Heart left ventricle (tissue), 13 donors: ENCODE results near the gene PLCB4.

Experiments
- CTCF ChIP-seq, 12 donors: fragments of 200-600 bp; sonication (generic) in 4 of 12; IDR thresholded peaks; one replicate each; pipeline versions ENCODE4 v1.5.0 to v1.8.0; 2018 to 2022; ENCODE audit warnings: antibody characterized with exemption in 12 of 12, mild to moderate bottlenecking in 5 of 12
- POLR2A ChIP-seq, 2 donors: fragments of 450-650 bp; IDR thresholded peaks; one replicate each; pipeline ENCODE4 v1.6.1; 2017; ENCODE audit warnings: antibody characterized with exemption in 2 of 2, mild to moderate bottlenecking in 2 of 2, moderate library complexity in 2 of 2
- donor health status: ischemic (EF 13 %, LVEDD 7.1; RV severe dilation, severe dysfunction).
- donor health status: DM: no; HTN: yes; CAD: no.
- donor health status: DM: no; HTN: no; CAD: no.
- donor health status: ischemic (EF 25% LVEDD 6.9; RV normal size, moderate dysfunction).
- donor health status: ischemic (EF 25% LVEDD 5.7; RV mildly dilated, moderate dysfunction).
- donor health status: ischemic (EF 35%, LVEDD 5.7; RV mildly dilated, moderate dysfunction).
- donor health status: nonischemic (EF 11% LVEDD 7.7; RV severe dilation, severe dysfunction).
- donor health status: DM: yes; HTN: yes; CAD: no.
- donor health status: PGD.
- donor health status: ischemic (EF 29% LVEDD 5.4; RV normal size, mild dysfunction).
- donor health status: nonischemic (EF 23%, LVEDD 6.1; RV moderate dilation, normal function).

- TF ChIP-seq CTCF (IDR thresholded peaks at IDR 0.05) (peak in 2 of 12 donors; percentile 10 to 19), POLR2A (IDR thresholded peaks at IDR 0.05) (no peak)
These were observed 434.8 kb downstream of the PLCB4 start for GRCh38 chr20:9503526-9504245.
